ENCODE results near the gene CLCN5.

DNA sequence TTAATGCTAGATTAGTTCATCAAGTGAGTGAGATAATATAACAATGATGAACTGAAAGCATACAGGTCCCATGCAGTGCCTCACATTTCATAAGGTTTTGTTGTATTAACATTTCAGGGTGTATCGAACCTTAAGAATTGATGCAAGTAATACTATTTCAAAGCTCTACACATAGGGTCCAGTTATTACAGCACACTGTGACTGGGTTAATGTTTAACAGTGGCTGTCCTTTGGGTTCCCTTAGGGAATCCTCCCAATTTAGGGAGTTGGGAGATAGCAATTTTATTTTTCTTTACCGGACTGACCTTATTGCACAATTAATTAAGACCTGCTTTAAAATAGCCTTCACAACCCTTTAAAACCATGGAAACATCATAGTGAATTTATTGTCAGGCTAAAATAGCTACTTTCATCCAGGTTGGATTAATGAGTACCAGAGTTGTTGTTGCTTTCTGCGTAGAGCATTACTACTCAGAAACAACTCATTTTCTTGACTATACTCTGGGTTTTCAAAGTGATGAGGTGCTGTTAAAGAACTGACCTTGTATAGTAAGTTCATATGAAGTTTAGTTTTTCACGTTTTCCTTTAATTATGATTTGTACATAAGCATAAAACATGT, 144.0 kb downstream of the CLCN5 start:
- no peak for TF ChIP-seq POLR2A (IDR thresholded peaks at IDR 0.05)
- TF ChIP-seq, protein P1, sequence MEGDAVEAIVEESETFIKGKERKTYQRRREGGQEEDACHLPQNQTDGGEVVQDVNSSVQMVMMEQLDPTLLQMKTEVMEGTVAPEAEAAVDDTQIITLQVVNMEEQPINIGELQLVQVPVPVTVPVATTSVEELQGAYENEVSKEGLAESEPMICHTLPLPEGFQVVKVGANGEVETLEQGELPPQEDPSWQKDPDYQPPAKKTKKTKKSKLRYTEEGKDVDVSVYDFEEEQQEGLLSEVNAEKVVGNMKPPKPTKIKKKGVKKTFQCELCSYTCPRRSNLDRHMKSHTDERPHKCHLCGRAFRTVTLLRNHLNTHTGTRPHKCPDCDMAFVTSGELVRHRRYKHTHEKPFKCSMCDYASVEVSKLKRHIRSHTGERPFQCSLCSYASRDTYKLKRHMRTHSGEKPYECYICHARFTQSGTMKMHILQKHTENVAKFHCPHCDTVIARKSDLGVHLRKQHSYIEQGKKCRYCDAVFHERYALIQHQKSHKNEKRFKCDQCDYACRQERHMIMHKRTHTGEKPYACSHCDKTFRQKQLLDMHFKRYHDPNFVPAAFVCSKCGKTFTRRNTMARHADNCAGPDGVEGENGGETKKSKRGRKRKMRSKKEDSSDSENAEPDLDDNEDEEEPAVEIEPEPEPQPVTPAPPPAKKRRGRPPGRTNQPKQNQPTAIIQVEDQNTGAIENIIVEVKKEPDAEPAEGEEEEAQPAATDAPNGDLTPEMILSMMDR (IDR thresholded peaks at IDR 0.05), result no peak
